Muscle of leg (tissue), 11 donors: ENCODE measurements around the gene KLF2. TPM values are rescaled to one million over a fixed set of nuclear protein-coding genes. Genes with fewer than 3 reads are reported as not detected.
"Not testable (repeated sequence)": the region's sequence is repeated elsewhere in the genome, so short reads cannot be mapped to it uniquely, and the experiment has no call there.

Experiments used
- DNase-seq: peaks from one replicate; pipeline ENCODE4 v3.0.0; 2013
- H3K27ac ChIP-seq: one replicate; pipeline ENCODE4 v1.5.1; 2013; ENCODE audit warnings: mild to moderate bottlenecking, low read length, control low read depth
- H3K27me3 ChIP-seq: one replicate; pipeline ENCODE4 v1.6.1; 2013; ENCODE audit warnings: low read length; ENCODE audit not compliant: control insufficient read depth, insufficient read depth
- H3K36me3 ChIP-seq: one replicate; pipeline ENCODE4 v1.6.1; 2013; ENCODE audit warnings: low read length; ENCODE audit not compliant: control insufficient read depth, insufficient read depth
- H3K4me1 ChIP-seq: one replicate; pipeline ENCODE4 v1.6.1; 2013; ENCODE audit warnings: low read length; ENCODE audit not compliant: control insufficient read depth, insufficient read depth
- H3K4me3 ChIP-seq: one replicate; pipeline ENCODE4 v1.5.1; 2013; ENCODE audit warnings: low read length, control low read depth
- H3K9me3 ChIP-seq: replicated peaks from 2 replicates; pipeline ENCODE4 v1.6.1; 2013; ENCODE audit warnings: low read depth, low read length; ENCODE audit not compliant: control insufficient read depth
- WGBS: methylation state at CpG from one replicate; pipeline ENCODE4 v1.1.5; 2013; ENCODE audit warnings: missing lambda C conversion rate; ENCODE audit not compliant: insufficient coverage; 5-methylcytosine and 5-hydroxymethylcytosine counted together
- polyA plus RNA-seq, 8 donors: library from polyadenylated mRNA; unstranded; fragments of 120-200 nt; gene quantifications; one replicate each; pipeline versions ENCODE4 v1.2.1 to v1.2.3, GENCODE V29; 2013; ENCODE audit warnings: inconsistent platforms in 1 of 8, low replicate concordance in 1 of 8; ENCODE audit not compliant: insufficient read length in 8 of 8, insufficient read depth in 1 of 8
- total RNA-seq: library from RNA; stranded (reverse); fragments of 120-200 nt; gene quantifications from one replicate; pipeline ENCODE4 v1.2.4, GENCODE V29; 2013

KLF2 gene
- total and polyA plus RNA-seq, 9 donors, result 15.3 to 99.1 (median 79.5) TPM

DNA sequence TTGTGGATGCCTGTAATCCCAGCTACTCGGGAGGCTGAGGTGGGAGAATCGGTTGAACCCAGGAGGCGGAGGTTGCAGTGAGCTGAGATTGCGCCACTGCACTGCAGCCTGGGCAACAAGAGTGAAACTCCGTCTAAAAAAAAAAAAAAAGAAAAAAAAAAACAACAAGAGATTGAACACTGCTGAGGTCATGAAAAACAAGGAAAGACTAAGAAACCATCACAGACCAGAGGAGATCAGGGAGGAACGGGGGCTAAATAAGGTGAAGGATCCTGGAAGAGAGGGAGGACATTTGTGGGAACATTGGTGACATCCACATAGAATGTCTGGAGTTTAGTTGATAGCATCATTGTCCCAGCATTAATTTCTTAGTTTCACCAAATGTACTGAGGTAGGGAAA is 19.6 kb upstream of the KLF2 start:
- H3K27me3 ChIP-seq, DNase-seq, H3K36me3 ChIP-seq, H3K9me3 ChIP-seq, H3K4me3 ChIP-seq, H3K27ac ChIP-seq: not testable (repeated sequence)
- H3K4me1 ChIP-seq, result peaks cover 17% of the 10 kb centered on the region
- 40% methylated on average over 1 of the region's 6 CpGs for WGBS

DNA sequence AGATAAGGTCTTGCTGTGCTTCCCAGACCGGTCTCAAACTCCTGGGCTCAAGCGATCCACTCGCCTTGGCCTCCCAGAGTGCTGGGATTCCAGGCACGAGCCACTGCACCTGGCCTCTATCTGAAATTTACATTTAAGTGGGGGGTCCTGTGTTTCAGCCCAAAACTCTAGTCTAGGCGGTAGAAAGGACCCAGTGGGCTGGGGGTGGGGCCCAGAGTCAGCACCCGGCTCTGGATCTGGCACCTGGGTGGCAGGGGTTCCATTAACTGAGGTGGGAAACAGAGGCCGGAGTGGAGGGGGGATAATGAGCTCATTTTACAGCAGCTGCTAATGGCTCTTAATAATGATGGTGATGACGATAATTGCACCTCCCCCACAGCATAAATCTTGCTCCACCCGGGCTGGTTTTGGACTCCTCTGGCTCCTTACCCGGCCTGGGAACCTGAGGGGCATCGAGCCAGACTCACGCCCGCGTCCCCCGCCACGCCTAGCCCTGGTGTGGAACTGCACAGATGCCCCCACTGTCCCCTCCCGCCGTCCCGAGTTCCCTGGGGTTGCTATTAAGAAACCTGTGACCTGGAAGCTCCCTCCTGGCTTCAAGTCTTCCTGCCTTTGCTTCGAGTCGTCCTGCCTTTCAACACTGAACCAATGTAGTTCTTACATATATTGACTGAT is 17.8 kb upstream of the KLF2 start:
- H3K4me3 ChIP-seq, result no peak overlapping the region
- no peaks in the 10 kb centered on the region for H3K27me3 ChIP-seq
- no peak for DNase-seq
- no peaks in the 10 kb centered on the region for H3K36me3 ChIP-seq
- H3K9me3 ChIP-seq, result no peaks in the 10 kb centered on the region
- H3K4me1 ChIP-seq, result peaks cover 15% of the 10 kb centered on the region
- no peak overlapping the region for H3K27ac ChIP-seq
- WGBS, result 36% methylated on average over 15 of the region's 21 CpGs

- H3K4me3 ChIP-seq, result no peak overlapping the region
- H3K27me3 ChIP-seq, result no peaks in the 10 kb centered on the region
- no peaks in the 10 kb centered on the region for H3K9me3 ChIP-seq
- no peaks in the 10 kb centered on the region for H3K36me3 ChIP-seq
- no peak for DNase-seq
- H3K27ac ChIP-seq, result no peak overlapping the region
- WGBS, result 100% methylated on average over 1 of the region's 5 CpGs
- peaks cover 14% of the 10 kb centered on the region for H3K4me1 ChIP-seq
Observed at GRCh38 chr19:16308081-16308480, 16.5 kb upstream of the KLF2 start.

GRCh38 chr19:16309643-16310042 is 15.0 kb upstream of the KLF2 start:
- no peak overlapping the region for H3K27ac ChIP-seq
- H3K36me3 ChIP-seq, result no peaks in the 10 kb centered on the region
- H3K27me3 ChIP-seq, result no peaks in the 10 kb centered on the region
- H3K4me3 ChIP-seq, result no peak overlapping the region
- no peaks in the 10 kb centered on the region for H3K9me3 ChIP-seq
- peaks cover 10% of the 10 kb centered on the region for H3K4me1 ChIP-seq
- WGBS, result 93% methylated on average over 2 of the region's 3 CpGs
- no peak for DNase-seq

GRCh38 chr19:16315825-16316505 is 8.7 kb upstream of the KLF2 start:
- Histone ChIP-seq H3K27me3 (no peaks in the 10 kb centered on the region), H3K9me3 (peaks cover 2% of the 10 kb centered on the region), H3K4me3 (no peak overlapping the region), H3K27ac (peak overlapping the region; percentile 95), H3K36me3 (no peaks in the 10 kb centered on the region), H3K4me1 (peaks cover 54% of the 10 kb centered on the region)
- DNase-seq, result peak; percentile 97
- 14% methylated on average over 4 of the region's 13 CpGs for WGBS

- Histone ChIP-seq H3K36me3 (no peaks in the 10 kb centered on the region), H3K4me3 (no peak overlapping the region), H3K27me3 (no peaks in the 10 kb centered on the region), H3K9me3 (peaks cover 2% of the 10 kb centered on the region), H3K27ac (peak overlapping the region; percentile 95), H3K4me1 (peaks cover 54% of the 10 kb centered on the region)
- 43% methylated on average over 2 of the region's 3 CpGs for WGBS
- no peak for DNase-seq
Observed at GRCh38 chr19:16316506-16316882, 8.1 kb upstream of the KLF2 start.

- no peak overlapping the region for H3K4me3 ChIP-seq
- H3K27ac ChIP-seq, result peak overlapping the region; percentile 62
- H3K9me3 ChIP-seq, result peaks cover 2% of the 10 kb centered on the region
- peaks cover 54% of the 10 kb centered on the region for H3K4me1 ChIP-seq
- no peak for DNase-seq
- no peaks in the 10 kb centered on the region for H3K36me3 ChIP-seq
- H3K27me3 ChIP-seq, result no peaks in the 10 kb centered on the region
- 48% methylated on average over 7 of the region's 7 CpGs for WGBS
Observed at GRCh38 chr19:16319481-16319880, 5.1 kb upstream of the KLF2 start.

DNA sequence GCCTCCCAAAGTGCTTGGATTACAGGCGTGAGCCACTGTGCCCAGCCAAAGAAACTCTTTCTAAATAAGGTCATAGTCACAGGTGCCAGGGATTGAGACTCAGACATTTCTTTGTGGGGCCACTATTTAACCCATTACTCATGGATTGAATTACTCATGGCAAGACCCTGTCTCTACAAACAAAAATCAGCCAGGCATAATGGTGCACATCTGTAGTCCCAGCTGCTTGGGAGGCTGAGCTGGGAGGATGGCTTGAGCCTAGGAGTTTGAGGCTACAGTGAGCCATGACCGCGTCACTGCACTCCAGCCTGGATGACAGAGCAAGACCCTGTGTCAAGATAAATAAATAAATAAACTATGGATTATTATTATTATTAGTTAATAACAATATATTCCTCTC is 3.6 kb upstream of the KLF2 start:
- H3K27me3 ChIP-seq, result no peaks in the 10 kb centered on the region
- 80% methylated on average over 1 of the region's 3 CpGs for WGBS
- DNase-seq, result no peak
- peaks cover 43% of the 10 kb centered on the region for H3K4me1 ChIP-seq
- peaks cover 3% of the 10 kb centered on the region for H3K36me3 ChIP-seq
- no peak overlapping the region for H3K4me3 ChIP-seq
- H3K9me3 ChIP-seq, result peaks cover 2% of the 10 kb centered on the region
- H3K27ac ChIP-seq, result no peak overlapping the region

DNA sequence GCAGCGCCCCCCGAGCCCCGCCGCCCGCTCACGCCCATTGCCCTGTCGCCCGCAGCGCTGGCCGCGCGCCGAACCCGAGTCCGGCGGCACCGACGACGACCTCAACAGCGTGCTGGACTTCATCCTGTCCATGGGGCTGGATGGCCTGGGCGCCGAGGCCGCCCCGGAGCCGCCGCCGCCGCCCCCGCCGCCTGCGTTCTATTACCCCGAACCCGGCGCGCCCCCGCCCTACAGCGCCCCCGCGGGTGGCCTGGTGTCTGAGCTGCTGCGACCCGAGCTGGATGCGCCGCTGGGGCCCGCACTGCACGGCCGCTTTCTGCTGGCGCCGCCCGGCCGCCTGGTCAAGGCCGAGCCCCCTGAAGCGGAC is 518 bp downstream of the KLF2 start:
- Histone ChIP-seq H3K4me1 (peaks cover 43% of the 10 kb centered on the region), H3K27me3 (no peaks in the 10 kb centered on the region), H3K27ac (peak overlapping the region; percentile 82), H3K9me3 (no peaks in the 10 kb centered on the region), H3K4me3 (peak overlapping the region; percentile 63), H3K36me3 (peaks cover 35% of the 10 kb centered on the region)
- WGBS, result under 1% methylated on average over 52 of the region's 52 CpGs
- DNase-seq, result no peak

GRCh38 chr19:16325641-16326400 is 1.2 kb downstream of the KLF2 start:
- peaks cover 43% of the 10 kb centered on the region for H3K4me1 ChIP-seq
- H3K27me3 ChIP-seq, result no peaks in the 10 kb centered on the region
- H3K4me3 ChIP-seq, result peak overlapping the region; percentile 86
- peak overlapping the region; percentile 80 for H3K27ac ChIP-seq
- DNase-seq, result peak; percentile 71
- no peaks in the 10 kb centered on the region for H3K9me3 ChIP-seq
- 1% methylated on average over 82 of the region's 82 CpGs for WGBS
- H3K36me3 ChIP-seq, result peaks cover 35% of the 10 kb centered on the region
